Measurements from ENCODE around the gene DNPEP.
A peak's percentile ranks its signal among the peaks of the same experiment; 100 is the strongest.

The DNPEP gene

GRCh38 chr2:219358170-219359075 lies 29.3 kb downstream of the DNPEP start:
- no peak overlapping the region for H3K27ac Mint-ChIP-seq
- peaks cover 7% of the 10 kb centered on the region for H3K36me3 Mint-ChIP-seq
- peak overlapping the region; percentile 31 for H3K4me3 Mint-ChIP-seq
- H3K4me1 Mint-ChIP-seq, result no peaks in the 10 kb centered on the region
- no peaks in the 10 kb centered on the region for H3K9me3 Mint-ChIP-seq
- H3K27me3 Mint-ChIP-seq, result peaks cover 19% of the 10 kb centered on the region

- H3K9me3 Mint-ChIP-seq, result no peaks in the 10 kb centered on the region
- H3K36me3 Mint-ChIP-seq, result peaks cover 6% of the 10 kb centered on the region
- H3K4me3 Mint-ChIP-seq, result no peak overlapping the region
- H3K27ac Mint-ChIP-seq, result no peak overlapping the region
- H3K27me3 Mint-ChIP-seq, result peaks cover 19% of the 10 kb centered on the region
- H3K4me1 Mint-ChIP-seq, result no peaks in the 10 kb centered on the region
Observed at GRCh38 chr2:219356834-219357233, 30.9 kb downstream of the DNPEP start.

- Mint-ChIP-seq H3K4me3 (no peak overlapping the region), H3K27me3 (peaks cover 12% of the 10 kb centered on the region), H3K36me3 (no peaks in the 10 kb centered on the region), H3K9me3 (no peaks in the 10 kb centered on the region), H3K27ac (no peak overlapping the region), H3K4me1 (no peaks in the 10 kb centered on the region)
Observed at GRCh38 chr2:219354582-219354981, 33.1 kb downstream of the DNPEP start.

GRCh38 chr2:219353129-219353528 lies 34.6 kb downstream of the DNPEP start:
- H3K4me3 Mint-ChIP-seq, result no peak overlapping the region
- no peak overlapping the region for H3K27ac Mint-ChIP-seq
- peaks cover 1% of the 10 kb centered on the region for H3K36me3 Mint-ChIP-seq
- peaks cover 16% of the 10 kb centered on the region for H3K27me3 Mint-ChIP-seq
- H3K4me1 Mint-ChIP-seq, result no peaks in the 10 kb centered on the region
- H3K9me3 Mint-ChIP-seq, result no peaks in the 10 kb centered on the region

GRCh38 chr2:219352448-219353023 lies 35.2 kb downstream of the DNPEP start:
- Mint-ChIP-seq H3K36me3 (peaks cover 1% of the 10 kb centered on the region), H3K27me3 (peaks cover 16% of the 10 kb centered on the region), H3K4me3 (no peak overlapping the region), H3K9me3 (no peaks in the 10 kb centered on the region), H3K4me1 (no peaks in the 10 kb centered on the region), H3K27ac (no peak overlapping the region)

GRCh38 chr2:219350710-219351221 lies 36.9 kb downstream of the DNPEP start:
- H3K4me3 Mint-ChIP-seq, result no peak overlapping the region
- peaks cover 1% of the 10 kb centered on the region for H3K36me3 Mint-ChIP-seq
- H3K4me1 Mint-ChIP-seq, result no peaks in the 10 kb centered on the region
- no peaks in the 10 kb centered on the region for H3K9me3 Mint-ChIP-seq
- H3K27me3 Mint-ChIP-seq, result peaks cover 12% of the 10 kb centered on the region
- H3K27ac Mint-ChIP-seq, result no peak overlapping the region

GRCh38 chr2:219350215-219350614 lies 37.5 kb downstream of the DNPEP start:
- H3K4me3 Mint-ChIP-seq, result no peak overlapping the region
- H3K4me1 Mint-ChIP-seq, result no peaks in the 10 kb centered on the region
- H3K36me3 Mint-ChIP-seq, result peaks cover 1% of the 10 kb centered on the region
- no peak overlapping the region for H3K27ac Mint-ChIP-seq
- no peaks in the 10 kb centered on the region for H3K9me3 Mint-ChIP-seq
- H3K27me3 Mint-ChIP-seq, result peaks cover 10% of the 10 kb centered on the region

GRCh38 chr2:219344751-219345430 lies 42.8 kb downstream of the DNPEP start:
- peaks cover 10% of the 10 kb centered on the region for H3K27me3 Mint-ChIP-seq
- no peaks in the 10 kb centered on the region for H3K4me1 Mint-ChIP-seq
- peaks cover 1% of the 10 kb centered on the region for H3K36me3 Mint-ChIP-seq
- H3K4me3 Mint-ChIP-seq, result no peak overlapping the region
- no peaks in the 10 kb centered on the region for H3K9me3 Mint-ChIP-seq
- no peak overlapping the region for H3K27ac Mint-ChIP-seq

GRCh38 chr2:219335373-219335786 lies 52.3 kb downstream of the DNPEP start:
- Mint-ChIP-seq H3K36me3 (peaks cover 7% of the 10 kb centered on the region), H3K27me3 (peaks cover 47% of the 10 kb centered on the region), H3K27ac (no peak overlapping the region), H3K4me3 (no peak overlapping the region), H3K4me1 (no peaks in the 10 kb centered on the region), H3K9me3 (peaks cover 12% of the 10 kb centered on the region)

- Mint-ChIP-seq H3K4me3 (no peak overlapping the region), H3K36me3 (peaks cover 7% of the 10 kb centered on the region), H3K27me3 (peaks cover 42% of the 10 kb centered on the region), H3K4me1 (no peaks in the 10 kb centered on the region), H3K27ac (no peak overlapping the region), H3K9me3 (peaks cover 12% of the 10 kb centered on the region)
Observed at GRCh38 chr2:219334076-219334475, 53.6 kb downstream of the DNPEP start.

GRCh38 chr2:219332542-219332941 lies 55.2 kb downstream of the DNPEP start, which contains the start of gene RESP18:
Gene RESP18, minus strand, starts transcription at chr2:219332744.
- H3K36me3 Mint-ChIP-seq, result peaks cover 7% of the 10 kb centered on the region
- no peak within 1 kb of the TSS for H3K4me3 Mint-ChIP-seq
- no peak within 1 kb of the TSS for H3K27ac Mint-ChIP-seq
- no peaks in the 10 kb centered on the region for H3K4me1 Mint-ChIP-seq
- peaks cover 42% of the 10 kb centered on the region for H3K27me3 Mint-ChIP-seq
- H3K9me3 Mint-ChIP-seq, result peaks cover 12% of the 10 kb centered on the region

GRCh38 chr2:219331560-219332213 lies 56.0 kb downstream of the DNPEP start:
- H3K4me1 Mint-ChIP-seq, result no peaks in the 10 kb centered on the region
- H3K9me3 Mint-ChIP-seq, result peaks cover 12% of the 10 kb centered on the region
- H3K36me3 Mint-ChIP-seq, result peaks cover 7% of the 10 kb centered on the region
- no peak overlapping the region for H3K27ac Mint-ChIP-seq
- peaks cover 40% of the 10 kb centered on the region for H3K27me3 Mint-ChIP-seq
- H3K4me3 Mint-ChIP-seq, result no peak overlapping the region

GRCh38 chr2:219327719-219328118 lies 60.0 kb downstream of the DNPEP start:
- Mint-ChIP-seq H3K9me3 (no peaks in the 10 kb centered on the region), H3K4me1 (peaks cover 4% of the 10 kb centered on the region), H3K36me3 (peaks cover 2% of the 10 kb centered on the region), H3K4me3 (no peak overlapping the region), H3K27ac (no peak overlapping the region), H3K27me3 (peaks cover 18% of the 10 kb centered on the region)

- no peak overlapping the region for H3K4me3 Mint-ChIP-seq
- H3K27me3 Mint-ChIP-seq, result peaks cover 4% of the 10 kb centered on the region
- H3K36me3 Mint-ChIP-seq, result no peaks in the 10 kb centered on the region
- H3K27ac Mint-ChIP-seq, result no peak overlapping the region
- peaks cover 23% of the 10 kb centered on the region for H3K4me1 Mint-ChIP-seq
- H3K9me3 Mint-ChIP-seq, result no peaks in the 10 kb centered on the region
Observed at GRCh38 chr2:219325657-219326315, 61.9 kb downstream of the DNPEP start.

GRCh38 chr2:219325136-219325535 lies 62.6 kb downstream of the DNPEP start:
- peaks cover 3% of the 10 kb centered on the region for H3K27me3 Mint-ChIP-seq
- H3K9me3 Mint-ChIP-seq, result no peaks in the 10 kb centered on the region
- H3K36me3 Mint-ChIP-seq, result no peaks in the 10 kb centered on the region
- no peak overlapping the region for H3K4me3 Mint-ChIP-seq
- H3K4me1 Mint-ChIP-seq, result peaks cover 24% of the 10 kb centered on the region
- H3K27ac Mint-ChIP-seq, result no peak overlapping the region

All from activated naive CD4-positive, alpha-beta T cell treated with anti-CD3 and anti-CD28 coated beads, Interleukin-2, amount 50 U/mL, for 24 hours (primary cell).